Measurements from ENCODE around the gene STIM1. TPM values are rescaled to one million over a fixed set of nuclear protein-coding genes. Genes with fewer than 3 reads are reported as not detected.

Gene STIM1
- total RNA-seq, 3 donors from 2014 or later (not counting 1 experiment from before 2014, with no cell fraction given): 171 to 187 (median 175) TPM

GRCh38 chr11:4086575-4087353, 231.3 kb downstream of the STIM1 start:
- Mint-ChIP-seq H3K36me3 (peaks cover 21% of the 10 kb centered on the region), H3K27me3 (ENCODE audit: low read depth in 2 of 2) (no peaks in the 10 kb centered on the region), H3K4me1 (peaks cover 46% of the 10 kb centered on the region in 2 donors), H3K27ac (peak overlapping the region; percentile 68 to 71), H3K4me3 (peak overlapping the region; percentile 61), H3K9me3 (no peaks in the 10 kb centered on the region)
- Histone ChIP-seq H3K27me3 (ENCODE audit: control insufficient read depth, insufficient read depth, low read length) (no peaks in the 10 kb centered on the region), H3K36me3 (ENCODE audit: control insufficient read depth, insufficient read depth, low read length) (peaks cover 63% of the 10 kb centered on the region), H3K4me1 (ENCODE audit: control insufficient read depth, insufficient read depth, low read length) (peaks cover 34% of the 10 kb centered on the region), H3K9me3 (ENCODE audit: control insufficient read depth, insufficient read depth, low read length) (no peaks in the 10 kb centered on the region), H3K27ac (ENCODE audit: low read length) (no peak overlapping the region), H3K4me3 (ENCODE audit: low read length) (no peak overlapping the region)
- intact Hi-C loops (cut with micrococcal nuclease): no loop called here
- ATAC-seq (peak; percentile 34 to 66 (median 45)), DNase-seq (no peak)
- no peak for TF ChIP-seq CTCF (IDR thresholded peaks at IDR 0.05)
- 68% methylated on average over 8 of the region's 8 CpGs for WGBS (ENCODE audit: insufficient coverage)

- 95% methylated on average over 5 of the region's 5 CpGs for WGBS (ENCODE audit: insufficient coverage)
- H3K4me1 Mint-ChIP-seq: peaks cover 45 to 50% of the 10 kb centered on the region in 2 donors
- H3K27ac ChIP-seq (ENCODE audit: low read length): no peak overlapping the region
Observed at GRCh38 chr11:4087551-4087950, 232.1 kb downstream of the STIM1 start.

GRCh38 chr11:4090258-4090657, 234.8 kb downstream of the STIM1 start:
- Histone ChIP-seq H3K4me1 (ENCODE audit: control insufficient read depth, insufficient read depth, low read length) (peaks cover 45% of the 10 kb centered on the region), H3K27me3 (ENCODE audit: control insufficient read depth, insufficient read depth, low read length) (no peaks in the 10 kb centered on the region), H3K27ac (ENCODE audit: low read length) (peak overlapping the region; percentile 67), H3K4me3 (ENCODE audit: low read length) (no peak overlapping the region), H3K36me3 (ENCODE audit: control insufficient read depth, insufficient read depth, low read length) (peaks cover 33% of the 10 kb centered on the region), H3K9me3 (ENCODE audit: control insufficient read depth, insufficient read depth, low read length) (no peaks in the 10 kb centered on the region)
- DNase-seq (peak in 1 of 2 donors; percentile 80), ATAC-seq (no peak)
- H3K4me3 Mint-ChIP-seq: peak overlapping the region; percentile 65
- peaks cover 8% of the 10 kb centered on the region for H3K36me3 Mint-ChIP-seq
- WGBS (ENCODE audit: insufficient coverage): 33% methylated on average over 1 of the region's 2 CpGs
- H3K4me1 Mint-ChIP-seq: peaks cover 49 to 61% of the 10 kb centered on the region in 2 donors
- H3K27ac Mint-ChIP-seq: peak overlapping the region; percentile 79 to 97
- no peaks in the 10 kb centered on the region for H3K27me3 Mint-ChIP-seq (ENCODE audit: low read depth in 2 of 2)
- TF ChIP-seq CTCF (IDR thresholded peaks at IDR 0.05): no peak
- intact Hi-C loops (cut with micrococcal nuclease): no loop called here
- H3K9me3 Mint-ChIP-seq: no peaks in the 10 kb centered on the region

More at GRCh38 chr11:4087551-4087950, 232.1 kb downstream of the STIM1 start:
- Histone ChIP-seq H3K4me3 (ENCODE audit: low read length) (no peak overlapping the region), H3K9me3 (ENCODE audit: control insufficient read depth, insufficient read depth, low read length) (no peaks in the 10 kb centered on the region), H3K36me3 (ENCODE audit: control insufficient read depth, insufficient read depth, low read length) (peaks cover 57% of the 10 kb centered on the region), H3K27me3 (ENCODE audit: control insufficient read depth, insufficient read depth, low read length) (no peaks in the 10 kb centered on the region), H3K4me1 (ENCODE audit: control insufficient read depth, insufficient read depth, low read length) (peaks cover 34% of the 10 kb centered on the region)
- Mint-ChIP-seq H3K36me3 (peaks cover 20% of the 10 kb centered on the region), H3K4me3 (no peak overlapping the region), H3K9me3 (no peaks in the 10 kb centered on the region), H3K27me3 (ENCODE audit: low read depth in 2 of 2) (no peaks in the 10 kb centered on the region), H3K27ac (peak overlapping the region; percentile 68 to 71)
- no peak for ATAC-seq
- DNase-seq: no peak
- no peak for TF ChIP-seq CTCF (IDR thresholded peaks at IDR 0.05)
- intact Hi-C loops (cut with micrococcal nuclease): no loop called here
